ACC112 (cell line): ENCODE results near the gene KIAA1586.
"Not testable (repeated sequence)": the region's sequence is repeated elsewhere in the genome, so short reads cannot be mapped to it uniquely, and the experiment has no call there.

Source experiments
- H2AFZ ChIP-seq: fragments of 200-600 bp; sonication (generic); one replicate; pipeline ENCODE4 v1.6.0; 2017; ENCODE audit warnings: antibody characterized with exemption, low read length; ENCODE audit not compliant: unreplicated experiment
- H3K27ac ChIP-seq: fragments of 200-600 bp; sonication (generic); 2 replicates; pipeline ENCODE4 v1.5.1; 2014; ENCODE audit warnings: low read depth, mild to moderate bottlenecking, antibody characterized with exemption, low read length, moderate library complexity
- H3K27me3 ChIP-seq: fragments of 200-600 bp; sonication (generic); 2 replicates; pipeline ENCODE4 v1.6.1; 2014; ENCODE audit warnings: mild to moderate bottlenecking, antibody characterized with exemption, low read length, moderate library complexity, mixed read lengths; ENCODE audit not compliant: insufficient read depth
- H3K36me3 ChIP-seq: fragments of 200-600 bp; sonication (generic); 2 replicates; pipeline ENCODE4 v1.6.1; 2016; ENCODE audit warnings: mild to moderate bottlenecking, antibody characterized with exemption, low read length, moderate library complexity, mixed read lengths; ENCODE audit not compliant: insufficient read depth
- H3K4me1 ChIP-seq: fragments of 200-600 bp; sonication (generic); one replicate; pipeline ENCODE4 v1.6.1; 2016; ENCODE audit warnings: low read length, mixed read lengths; ENCODE audit not compliant: insufficient read depth, unreplicated experiment, control insufficient read depth
- H3K4me3 ChIP-seq: fragments of 200-600 bp; sonication (generic); 2 replicates; pipeline ENCODE4 v1.5.1; 2014; ENCODE audit warnings: mild to moderate bottlenecking, low read depth, low read length
- H3K79me2 ChIP-seq: fragments of 200-600 bp; sonication (generic); one replicate; pipeline ENCODE4 v1.6.0; 2016; ENCODE audit warnings: low read length; ENCODE audit not compliant: control insufficient read depth, unreplicated experiment, insufficient read depth

KIAA1586 gene, protein sequence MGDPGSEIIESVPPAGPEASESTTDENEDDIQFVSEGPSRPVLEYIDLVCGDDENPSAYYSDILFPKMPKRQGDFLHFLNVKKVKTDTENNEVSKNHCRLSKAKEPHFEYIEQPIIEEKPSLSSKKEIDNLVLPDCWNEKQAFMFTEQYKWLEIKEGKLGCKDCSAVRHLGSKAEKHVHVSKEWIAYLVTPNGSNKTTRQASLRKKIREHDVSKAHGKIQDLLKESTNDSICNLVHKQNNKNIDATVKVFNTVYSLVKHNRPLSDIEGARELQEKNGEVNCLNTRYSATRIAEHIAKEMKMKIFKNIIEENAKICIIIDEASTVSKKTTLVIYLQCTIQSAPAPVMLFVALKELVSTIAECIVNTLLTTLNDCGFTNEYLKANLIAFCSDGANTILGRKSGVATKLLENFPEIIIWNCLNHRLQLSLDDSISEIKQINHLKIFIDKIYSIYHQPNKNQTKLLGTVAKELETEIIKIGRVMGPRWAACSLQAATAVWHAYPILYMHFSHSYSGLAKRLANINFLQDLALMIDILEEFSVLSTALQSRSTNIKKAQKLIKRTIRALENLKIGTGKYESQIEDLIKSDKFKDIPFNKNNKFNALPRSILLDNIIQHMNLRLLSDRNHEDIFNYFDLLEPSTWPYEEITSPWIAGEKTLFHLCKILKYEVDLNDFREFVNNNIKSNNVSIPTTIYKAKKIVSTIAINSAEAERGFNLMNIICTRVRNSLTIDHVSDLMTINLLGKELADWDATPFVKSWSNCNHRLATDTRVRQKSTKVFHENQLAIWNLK

DNA sequence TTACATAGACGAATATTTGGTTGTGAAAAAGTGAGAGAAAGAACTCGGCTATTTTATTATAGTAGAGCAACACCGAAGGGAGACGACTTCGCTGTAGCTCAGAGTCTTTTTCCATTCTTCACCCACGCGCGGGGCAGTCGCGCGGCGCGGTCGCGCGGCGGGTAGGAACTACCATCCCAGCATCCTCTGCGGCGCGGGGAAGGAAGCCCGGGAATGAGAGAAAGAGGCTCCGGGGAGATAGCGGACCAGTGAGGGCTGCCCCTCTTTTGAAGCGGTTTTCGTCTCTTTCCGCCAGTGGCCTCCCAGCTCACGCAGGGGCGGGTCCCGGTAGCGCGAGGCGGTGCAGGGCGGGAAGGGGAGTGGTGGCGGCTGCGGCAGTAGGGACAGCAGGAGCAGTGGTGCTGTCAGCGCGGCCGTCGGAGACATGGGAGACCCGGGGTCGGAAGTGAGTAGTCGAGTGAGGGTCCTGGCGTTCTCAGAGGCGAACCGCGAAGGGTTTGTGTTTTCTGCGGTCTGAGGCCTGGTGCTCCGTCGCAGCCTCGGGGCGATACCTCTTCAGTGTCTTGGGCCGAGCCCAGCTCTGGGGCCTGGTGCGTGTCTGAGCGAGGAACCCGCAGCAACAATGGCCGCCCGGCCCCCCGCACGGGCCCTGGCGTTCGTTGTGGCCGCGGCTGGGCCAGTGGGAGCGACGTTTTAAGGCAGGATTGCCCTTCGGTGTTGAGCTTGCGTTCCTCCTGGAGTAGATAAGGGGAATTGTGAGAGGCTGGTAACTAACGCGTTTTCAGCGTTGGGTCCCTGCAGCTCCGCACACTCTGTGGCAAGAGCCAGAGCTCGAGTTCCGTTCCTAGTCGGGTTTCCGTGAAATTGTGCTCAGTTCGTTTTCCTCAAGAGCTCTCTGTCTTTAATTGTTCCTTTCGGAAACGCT is at the start of gene KIAA1586:
Gene KIAA1586 (plus strand): TSS at position 362 of the 925 bp plus-strand sequence. CDS start 63 bp downstream, at position 425.
- Histone ChIP-seq H3K27ac (0 out of 2 replicates have a peak within 1 kb of the TSS, but pooled peaks have one; percentile 19), H3K4me1 (peaks cover 12% of the 10 kb centered on the region)

DNA sequence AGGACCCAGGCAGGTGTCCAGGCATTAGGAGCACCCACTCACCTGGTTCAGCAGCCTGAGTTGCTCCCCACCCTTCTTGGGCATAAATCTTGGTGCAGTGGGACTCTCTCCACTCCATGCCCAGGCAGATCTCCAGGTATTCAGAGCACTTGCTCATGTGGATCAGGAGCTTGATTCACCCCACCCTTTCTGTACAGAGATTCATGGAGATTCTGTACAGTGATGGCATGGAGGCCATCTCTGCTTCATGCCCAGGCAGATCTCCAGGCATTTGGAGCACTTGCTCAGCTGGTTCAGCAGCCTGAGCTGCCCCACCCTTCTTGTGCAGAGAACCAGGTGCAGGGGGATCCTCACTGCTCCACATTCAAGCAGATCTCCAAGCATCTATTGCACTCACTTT is 47.4 kb upstream of the KIAA1586 start:
- Histone ChIP-seq H3K4me3 (no peak overlapping the region), H2AFZ (no peak overlapping the region), H3K79me2 (no peaks in the 10 kb centered on the region), H3K27ac (no peak overlapping the region), H3K27me3 (no peaks in the 10 kb centered on the region), H3K36me3 (peaks cover 7% of the 10 kb centered on the region; the same call in 1 of the 2 replicates), H3K4me1 (no peaks in the 10 kb centered on the region)

More for the DNA sequence above, at the start of gene KIAA1586:
- H2AFZ ChIP-seq: peak within 1 kb of the TSS; percentile 99
- peak within 1 kb of the TSS; percentile 76 for H3K4me3 ChIP-seq
- peaks cover 20% of the 10 kb centered on the region for H3K36me3 ChIP-seq
- H3K79me2 ChIP-seq: peaks cover 31% of the 10 kb centered on the region
- not testable (repeated sequence) for H3K27me3 ChIP-seq

DNA sequence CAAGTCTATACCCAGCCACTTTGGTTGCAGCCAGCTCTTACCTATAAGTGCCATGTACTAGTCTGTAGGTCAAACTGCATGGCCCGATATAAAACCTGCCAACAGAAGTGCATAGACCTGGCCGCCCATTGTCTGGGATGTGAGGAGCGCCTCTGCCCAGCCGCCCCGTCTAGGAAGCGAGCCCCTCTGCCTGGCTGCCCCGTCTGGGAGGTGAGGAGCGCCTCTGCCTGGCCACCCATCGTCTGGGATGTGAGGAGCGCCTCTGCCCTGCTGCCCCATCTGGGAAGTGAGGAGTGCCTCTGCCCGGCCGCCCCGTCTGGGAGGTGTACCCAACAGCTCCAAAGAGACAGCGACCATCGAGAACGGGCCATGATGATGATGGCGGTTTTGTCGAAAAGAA is 46.7 kb upstream of the KIAA1586 start:
- H3K79me2 ChIP-seq, H3K27ac ChIP-seq, H3K4me3 ChIP-seq, H3K36me3 ChIP-seq, H3K27me3 ChIP-seq, H3K4me1 ChIP-seq, H2AFZ ChIP-seq: not testable (repeated sequence)

- Histone ChIP-seq H3K79me2 (no peaks in the 10 kb centered on the region), H2AFZ (no peak overlapping the region), H3K4me1 (no peaks in the 10 kb centered on the region), H3K4me3 (no peak overlapping the region), H3K36me3 (peaks cover 7% of the 10 kb centered on the region; the same call in 1 of the 2 replicates), H3K27ac (no peak overlapping the region), H3K27me3 (no peaks in the 10 kb centered on the region)
Observed at GRCh38 chr6:57002197-57002596, 44.3 kb upstream of the KIAA1586 start.

DNA sequence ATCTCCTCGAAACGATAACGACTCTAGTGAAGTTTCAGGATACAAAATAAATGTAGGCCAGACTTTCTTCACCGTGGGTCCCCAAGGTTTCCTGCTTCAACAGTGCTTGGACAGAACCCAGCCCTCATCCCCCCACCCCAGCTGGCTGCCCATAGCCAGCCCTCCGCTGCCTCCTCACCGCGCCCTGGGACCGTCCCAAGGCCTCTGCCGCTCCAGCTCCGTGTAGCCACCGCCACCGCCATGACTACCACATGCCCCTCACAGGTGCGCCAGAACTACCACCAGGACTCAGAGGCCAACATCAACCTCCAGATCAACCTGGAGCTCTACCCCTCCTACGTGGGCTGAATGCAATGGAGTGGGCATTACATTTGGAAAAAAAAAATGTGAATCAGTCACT is 42.2 kb upstream of the KIAA1586 start:
- no peaks in the 10 kb centered on the region for H3K27me3 ChIP-seq
- H3K36me3 ChIP-seq: no peaks in the 10 kb centered on the region
- no peaks in the 10 kb centered on the region for H3K4me1 ChIP-seq
- H2AFZ ChIP-seq: no peak overlapping the region
- no peak overlapping the region for H3K4me3 ChIP-seq
- H3K79me2 ChIP-seq: no peaks in the 10 kb centered on the region
- no peak overlapping the region for H3K27ac ChIP-seq

DNA sequence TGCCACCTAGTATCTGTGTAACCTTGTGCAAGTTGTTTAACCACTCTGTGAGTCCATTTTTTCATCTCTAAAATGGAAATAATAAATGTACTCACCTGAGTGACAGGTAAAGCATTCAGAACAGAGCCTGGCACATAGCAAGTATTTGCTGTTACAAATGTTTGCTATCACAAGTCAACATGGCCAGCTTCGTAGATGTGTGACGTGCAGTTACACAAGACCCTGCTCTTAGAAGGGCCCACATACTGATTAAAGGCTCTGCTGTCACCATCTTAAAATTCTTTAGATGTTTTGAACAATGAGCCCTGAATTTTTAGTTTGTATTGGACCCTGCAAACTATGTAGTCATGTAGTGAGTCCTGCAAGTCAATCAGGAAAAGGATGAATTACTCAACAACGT is 40.4 kb upstream of the KIAA1586 start:
- H3K4me1 ChIP-seq: no peaks in the 10 kb centered on the region
- no peak overlapping the region for H2AFZ ChIP-seq
- no peak overlapping the region for H3K27ac ChIP-seq
- no peaks in the 10 kb centered on the region for H3K79me2 ChIP-seq
- no peaks in the 10 kb centered on the region for H3K27me3 ChIP-seq
- no peaks in the 10 kb centered on the region for H3K36me3 ChIP-seq
- H3K4me3 ChIP-seq: no peak overlapping the region

GRCh38 chr6:57008069-57008468 is 38.4 kb upstream of the KIAA1586 start:
- not testable (repeated sequence) for H3K27me3 ChIP-seq, H3K4me1 ChIP-seq, H3K4me3 ChIP-seq, H3K36me3 ChIP-seq, H2AFZ ChIP-seq, H3K27ac ChIP-seq, H3K79me2 ChIP-seq

DNA sequence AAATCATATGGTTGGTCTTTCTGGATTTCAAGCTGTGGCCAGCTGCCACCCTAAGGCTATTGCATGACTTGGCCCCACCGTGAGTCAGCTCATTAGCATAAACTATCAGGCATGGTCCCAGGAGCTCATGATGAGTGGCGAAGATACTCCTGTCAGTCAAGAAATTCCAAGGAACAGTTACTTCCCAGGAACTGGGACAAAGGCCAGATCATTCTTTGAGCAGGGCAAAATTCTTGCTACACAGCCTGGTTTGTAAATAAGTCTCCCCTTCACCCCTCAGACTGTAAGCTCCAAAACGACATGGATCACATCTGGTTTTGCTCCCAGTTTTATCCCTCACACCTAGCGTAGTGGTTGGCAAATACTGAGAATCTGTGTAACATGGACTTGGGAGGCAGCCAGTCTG is 33.0 kb upstream of the KIAA1586 start:
- H2AFZ ChIP-seq: no peak overlapping the region
- peaks cover 11% of the 10 kb centered on the region for H3K4me1 ChIP-seq
- H3K79me2 ChIP-seq: no peaks in the 10 kb centered on the region
- H3K4me3 ChIP-seq: no peak overlapping the region
- H3K36me3 ChIP-seq: no peaks in the 10 kb centered on the region
- H3K27me3 ChIP-seq: no peaks in the 10 kb centered on the region
- no peak overlapping the region for H3K27ac ChIP-seq

DNA sequence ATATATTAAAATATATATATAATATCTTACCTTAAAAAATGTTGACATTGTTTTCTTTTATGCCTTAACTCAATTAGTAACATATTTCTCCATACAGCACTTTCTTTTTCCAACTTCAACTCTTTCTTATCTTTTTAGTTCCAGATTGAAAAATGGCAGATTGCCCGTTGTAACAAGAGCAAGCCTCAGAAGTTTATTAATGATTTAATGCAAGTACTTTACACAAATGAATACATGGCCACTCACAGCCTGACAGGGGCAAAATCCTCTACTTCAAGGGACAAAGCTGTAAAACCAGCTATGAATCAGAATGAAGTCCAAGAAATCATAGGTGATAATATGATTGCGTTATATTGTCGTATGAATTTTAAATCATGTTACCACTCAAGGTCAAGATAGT is 29.4 kb upstream of the KIAA1586 start:
- H2AFZ ChIP-seq: peak overlapping the region; percentile 84
- no peak overlapping the region for H3K27ac ChIP-seq
- H3K27me3 ChIP-seq: no peaks in the 10 kb centered on the region
- H3K4me3 ChIP-seq: peak overlapping the region; percentile 24; the same call in 1 of the 2 replicates
- no peaks in the 10 kb centered on the region for H3K79me2 ChIP-seq
- peaks cover 11% of the 10 kb centered on the region for H3K4me1 ChIP-seq
- H3K36me3 ChIP-seq: no peaks in the 10 kb centered on the region

- peaks cover 11% of the 10 kb centered on the region for H3K4me1 ChIP-seq
- H3K36me3 ChIP-seq: no peaks in the 10 kb centered on the region
- peak overlapping the region; percentile 27 for H2AFZ ChIP-seq
- no peaks in the 10 kb centered on the region for H3K27me3 ChIP-seq
- H3K27ac ChIP-seq: no peak overlapping the region
- H3K4me3 ChIP-seq: no peak overlapping the region
- H3K79me2 ChIP-seq: no peaks in the 10 kb centered on the region
Observed at GRCh38 chr6:57017841-57018240, 28.7 kb upstream of the KIAA1586 start.
